ENCODE measurements around the gene SESN1. TPM values are rescaled to one million over a fixed set of nuclear protein-coding genes. Genes with fewer than 3 reads are reported as not detected.
A peak's percentile ranks its signal among the peaks of the same experiment; 100 is the strongest.
"Not testable (repeated sequence)": the region's sequence is repeated elsewhere in the genome, so short reads cannot be mapped to it uniquely, and the experiment has no call there.

SESN1 gene
- total RNA-seq, 1 donor from 2014 or later, result 38.8 TPM

- peak; percentile 91 for DNase-seq
Observed at GRCh38 chr6:109095036-109095834, 589 bp upstream of the SESN1 start, which contains the start of gene CEP57L1. TSS of gene CEP57L1 (plus strand) at chr6:109095507. CDS start at chr6:109145222, 49,715 bp downstream.

GRCh38 chr6:109093732-109094415, 772 bp downstream of the SESN1 start:
- DNase-seq, result no peak

- no peak for DNase-seq
Observed at GRCh38 chr6:109092074-109092473, 2.6 kb downstream of the SESN1 start.

DNA sequence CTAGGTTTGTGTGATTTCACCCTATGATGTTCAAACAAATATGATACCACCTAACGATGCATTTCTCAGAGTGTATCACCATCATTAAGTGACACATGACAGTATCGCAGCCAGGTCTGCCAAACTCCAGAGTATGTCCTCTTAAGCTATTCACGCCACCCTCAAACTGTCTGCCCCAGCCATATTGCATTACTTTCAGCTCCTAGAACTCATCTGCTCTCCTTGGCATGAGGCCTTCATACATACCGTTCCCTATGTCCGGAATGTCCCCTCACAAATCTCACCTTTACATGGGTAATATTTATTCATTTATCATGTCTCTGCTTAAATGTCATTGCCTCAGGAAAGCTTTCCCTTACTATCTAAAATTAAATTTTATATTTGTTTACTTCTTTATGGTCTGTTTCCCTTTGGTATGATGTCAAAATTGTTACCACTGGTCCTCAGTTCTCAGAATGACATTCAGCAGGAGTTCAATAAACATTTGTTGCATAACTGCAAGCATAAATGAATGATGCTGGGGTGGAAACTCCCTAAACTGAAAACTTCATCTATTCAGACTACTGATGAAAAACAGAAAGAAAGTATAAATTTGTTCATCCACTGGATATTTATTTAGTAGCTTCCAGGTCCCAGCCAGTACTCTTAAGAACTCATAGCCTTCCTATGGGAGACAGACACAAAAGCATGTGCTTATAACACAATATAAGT, 3.2 kb downstream of the SESN1 start:
- no peak for DNase-seq

DNA sequence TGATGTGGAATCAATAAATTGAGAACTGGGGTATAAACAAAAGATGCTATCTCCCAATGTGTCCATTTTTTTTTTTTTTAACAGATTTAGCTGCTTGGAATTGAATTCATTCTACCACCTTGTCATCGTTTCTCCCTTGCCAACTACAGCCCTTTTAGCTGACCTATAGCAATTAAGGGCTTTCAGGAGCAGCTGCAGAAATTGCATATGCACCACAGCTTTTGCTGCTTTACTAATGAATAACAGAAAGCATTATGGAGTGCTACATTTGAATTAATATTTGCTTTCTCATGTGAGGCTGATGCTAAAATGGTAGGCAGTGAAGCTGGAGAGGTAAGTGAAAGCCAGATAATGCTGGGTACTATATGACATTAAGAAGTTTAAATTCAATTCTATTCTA, 5.7 kb downstream of the SESN1 start:
- DNase-seq, result no peak

DNA sequence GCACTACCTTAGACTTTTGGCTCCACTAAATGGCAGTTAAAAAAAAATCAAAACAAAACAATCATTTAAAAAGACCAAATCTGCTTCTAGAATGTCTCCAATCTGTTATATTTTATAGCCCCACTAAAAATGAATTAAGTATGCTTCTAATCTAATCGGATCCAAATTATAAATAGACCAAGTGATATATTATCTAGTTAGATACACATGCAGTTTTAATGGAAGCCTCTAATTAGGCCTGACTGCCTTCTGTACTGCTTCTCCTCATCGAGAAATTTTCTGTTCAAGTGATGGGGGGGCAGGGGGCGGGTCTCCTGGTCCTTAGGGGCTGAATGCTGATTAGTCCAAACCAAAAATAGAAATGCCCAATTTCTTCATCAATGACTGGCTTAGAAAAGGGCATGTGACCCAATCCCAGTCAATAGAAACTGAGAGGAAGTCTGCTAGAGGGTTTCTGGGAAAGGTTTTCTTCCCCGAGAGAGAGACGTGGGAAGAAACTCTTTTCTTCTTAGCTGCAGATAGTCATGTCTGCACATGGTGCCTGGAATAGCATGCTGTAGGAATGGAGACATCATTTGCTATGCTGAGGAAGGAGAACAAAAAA, 6.9 kb downstream of the SESN1 start:
- DNase-seq, result no peak

- DNase-seq, result not testable (repeated sequence)
Observed at GRCh38 chr6:109084146-109084545, 10.5 kb downstream of the SESN1 start.

DNA sequence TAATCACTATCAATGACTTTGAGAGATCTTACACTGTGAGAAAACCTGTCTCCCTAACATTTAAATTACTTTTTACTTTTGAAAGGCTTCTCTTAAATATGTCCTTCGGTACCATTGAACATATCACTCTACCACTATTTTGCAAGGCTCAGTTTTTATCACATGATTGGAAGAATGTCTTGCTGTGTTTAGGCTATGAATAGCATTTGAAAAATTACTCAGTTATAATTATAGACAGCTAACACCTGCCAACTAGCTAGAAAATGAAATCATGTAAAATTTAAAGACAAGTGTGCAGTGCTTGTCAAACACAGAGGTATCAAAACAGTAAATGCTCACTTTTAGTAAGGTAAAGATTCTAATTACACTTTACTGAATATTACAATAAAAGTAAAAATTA, 11.0 kb downstream of the SESN1 start:
- no peak for DNase-seq

DNA sequence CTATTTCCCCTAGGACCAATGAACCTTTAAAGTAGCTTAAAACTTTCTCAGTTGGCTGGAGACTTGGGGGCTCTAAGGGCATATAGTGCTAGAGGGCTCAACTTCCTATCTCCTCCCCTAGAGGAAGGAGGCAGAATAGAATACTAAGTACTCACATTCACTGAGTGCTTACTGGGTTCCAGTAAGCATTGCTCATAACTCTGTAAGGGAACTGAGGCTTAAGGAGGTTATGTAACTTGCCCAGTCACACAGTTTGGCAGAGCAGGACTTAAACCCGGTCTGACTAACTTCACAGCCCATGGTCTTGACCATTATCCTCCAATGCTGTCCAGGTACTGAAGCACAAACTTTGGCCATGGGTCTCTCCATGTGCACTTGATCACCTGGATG, 12.5 kb downstream of the SESN1 start:
- no peak for DNase-seq

GRCh38 chr6:109081516-109082187, 13.0 kb downstream of the SESN1 start:
- no peak for DNase-seq

DNA sequence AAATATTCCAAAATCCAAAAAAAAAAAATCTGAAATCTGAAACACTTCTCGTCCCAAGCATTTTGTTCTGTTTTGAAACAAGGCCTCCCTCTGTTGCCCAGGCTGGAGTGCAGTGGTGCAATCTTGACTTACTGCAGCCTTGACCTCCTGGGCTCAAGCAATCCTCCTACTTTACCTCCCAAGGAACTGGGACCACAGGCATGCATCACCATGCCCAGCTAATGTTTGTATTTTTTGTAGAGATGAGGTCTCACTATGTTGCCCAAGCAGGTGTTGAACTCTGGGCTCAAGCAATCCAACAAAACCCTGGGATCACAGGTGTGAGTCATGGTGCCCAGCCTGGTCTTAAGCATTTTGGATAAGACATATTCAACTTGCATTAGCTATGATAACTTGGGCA, 13.6 kb downstream of the SESN1 start:
- DNase-seq, result no peak

DNA sequence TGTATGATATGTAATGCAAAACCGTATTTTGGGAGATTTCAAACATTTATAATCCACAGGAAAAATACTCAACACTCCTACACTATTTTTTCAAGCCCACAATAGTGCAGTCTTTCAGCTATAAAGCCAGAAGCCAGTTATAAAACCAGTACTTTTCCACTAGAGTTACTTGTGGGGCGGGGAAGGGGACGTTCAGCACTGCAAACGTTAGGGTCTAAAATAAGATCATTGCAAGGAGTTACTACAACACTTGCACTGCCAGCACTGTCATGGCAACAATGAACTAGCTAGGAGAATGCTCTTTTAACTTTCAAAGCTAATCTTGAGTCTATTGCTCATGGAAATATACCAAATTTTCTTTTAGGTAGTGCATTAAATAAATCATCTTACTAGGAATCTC, 14.7 kb downstream of the SESN1 start:
- no peak for DNase-seq

GRCh38 chr6:109076377-109076776, 18.3 kb downstream of the SESN1 start:
- no peak for DNase-seq

DNA sequence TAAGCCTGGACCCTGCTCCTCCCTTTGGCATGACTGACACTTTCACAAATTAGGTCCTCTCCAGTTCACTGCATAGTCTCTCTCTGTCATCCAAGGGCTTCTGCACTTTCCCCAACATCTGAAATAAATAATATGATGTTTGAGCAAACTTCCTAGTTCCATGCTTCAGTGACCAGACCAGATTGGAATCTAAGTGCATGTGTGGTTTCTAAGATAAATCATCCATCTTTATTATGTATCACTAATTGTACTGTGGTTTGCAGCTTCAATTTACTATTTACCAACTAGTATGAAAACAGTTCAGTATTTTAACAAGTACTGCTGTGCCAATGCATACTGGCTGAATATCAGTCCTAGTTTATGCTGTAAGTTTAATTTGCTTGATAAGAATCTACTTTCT, 18.7 kb downstream of the SESN1 start:
- DNase-seq, result no peak

DNA sequence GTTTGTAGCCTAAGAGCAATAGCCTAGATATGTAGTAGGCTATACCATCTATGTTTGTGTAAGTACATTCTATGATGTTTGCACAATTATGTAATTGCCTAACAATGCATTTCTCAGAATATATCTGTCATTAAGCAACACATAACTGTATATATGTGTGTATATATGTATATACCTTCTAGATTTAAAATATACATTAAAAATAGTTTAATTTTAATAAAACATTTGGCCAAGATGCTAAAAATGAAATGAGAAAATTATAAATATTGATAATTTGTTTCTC, 20.6 kb downstream of the SESN1 start:
- no peak for DNase-seq

DNA sequence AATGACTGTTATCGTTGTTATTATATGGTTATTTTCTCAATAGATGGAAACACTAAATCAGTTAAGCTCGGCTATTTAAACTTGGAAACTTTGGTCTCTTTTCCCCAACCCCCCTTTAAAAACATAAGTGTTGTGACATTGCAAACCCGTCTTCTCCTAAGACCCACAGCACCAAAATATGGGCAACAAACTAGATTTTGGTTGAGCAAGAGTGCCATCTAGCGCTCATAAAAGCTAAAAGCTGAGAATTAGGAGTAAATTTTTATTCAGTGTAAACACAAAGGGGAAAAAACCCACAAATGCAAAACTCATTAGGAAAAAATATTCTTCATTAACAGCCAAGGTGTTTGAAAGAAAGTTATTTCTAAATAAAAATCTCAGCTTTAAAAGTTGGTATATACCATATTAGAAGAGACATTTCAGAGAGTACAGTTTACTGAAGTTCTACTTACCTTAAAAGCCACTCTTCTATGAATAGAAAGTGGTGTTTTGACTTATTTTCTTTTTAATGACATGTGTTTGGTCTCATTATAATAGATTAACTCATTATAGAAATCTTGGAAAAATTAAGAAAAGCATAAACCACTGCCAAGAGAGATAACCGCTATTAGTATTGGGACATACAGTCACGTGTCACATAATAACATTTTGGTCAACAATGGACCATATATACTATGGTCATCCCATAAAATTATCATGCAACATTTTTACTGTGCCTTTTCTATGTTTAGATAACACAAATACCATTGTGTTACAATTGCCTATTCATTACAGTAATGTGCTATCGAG, 21.1 kb downstream of the SESN1 start:
- DNase-seq, result no peak

DNA sequence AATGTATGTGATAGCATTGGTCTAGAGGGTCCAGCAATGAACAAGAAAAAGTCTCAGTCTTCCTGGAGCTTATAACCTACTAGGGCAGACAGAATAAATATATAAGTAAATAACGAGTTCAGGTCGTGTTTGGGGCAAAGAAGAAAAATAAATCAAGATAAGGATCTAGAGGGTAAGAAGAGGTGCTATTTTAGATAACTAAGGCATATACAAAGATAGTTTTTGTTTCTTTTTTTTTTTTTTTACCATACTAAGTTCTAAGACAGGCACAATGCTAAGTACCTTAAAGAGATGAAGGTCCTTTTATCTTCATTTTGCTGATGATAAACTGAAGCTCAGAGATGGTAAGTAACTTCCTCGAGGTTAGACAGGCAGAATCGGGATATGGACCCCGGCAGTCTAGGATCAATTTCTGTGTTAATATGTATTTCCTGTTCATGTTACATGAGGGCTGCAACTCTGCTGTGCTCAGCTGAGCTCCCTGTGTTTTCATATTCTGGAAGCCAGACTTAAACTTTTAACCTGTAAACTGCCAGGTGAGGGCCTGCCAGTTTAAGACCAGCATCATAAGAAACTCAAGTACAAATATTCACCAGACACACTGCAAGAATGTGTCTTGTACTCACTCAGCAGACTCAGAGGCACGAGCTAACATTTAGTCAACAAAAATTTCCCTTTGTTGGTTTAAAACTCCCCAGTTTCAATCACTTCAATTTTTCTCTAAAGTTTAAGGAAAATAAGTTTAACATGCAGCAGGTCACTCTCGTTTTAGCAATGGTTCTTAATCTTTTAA, 23.3 kb downstream of the SESN1 start:
- no peak for DNase-seq

DNA sequence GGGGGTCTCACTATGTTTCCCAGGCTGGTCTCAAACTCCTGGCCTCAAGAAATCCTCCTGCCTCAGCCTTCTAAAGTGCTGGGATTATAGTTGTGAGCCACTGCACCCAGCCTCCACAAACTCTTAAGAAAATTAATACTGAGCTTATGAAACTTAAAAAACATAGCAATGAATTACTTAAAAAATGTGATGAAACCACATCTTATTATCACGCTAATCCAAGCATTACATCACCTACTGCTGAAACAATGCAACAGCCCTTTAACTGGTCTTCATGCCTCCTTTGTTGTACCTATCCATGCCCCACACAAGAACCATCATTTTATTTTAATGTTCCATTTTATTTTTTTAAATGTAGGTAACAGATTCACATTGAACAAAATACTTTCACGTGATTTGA, 24.9 kb downstream of the SESN1 start:
- DNase-seq, result no peak

DNA sequence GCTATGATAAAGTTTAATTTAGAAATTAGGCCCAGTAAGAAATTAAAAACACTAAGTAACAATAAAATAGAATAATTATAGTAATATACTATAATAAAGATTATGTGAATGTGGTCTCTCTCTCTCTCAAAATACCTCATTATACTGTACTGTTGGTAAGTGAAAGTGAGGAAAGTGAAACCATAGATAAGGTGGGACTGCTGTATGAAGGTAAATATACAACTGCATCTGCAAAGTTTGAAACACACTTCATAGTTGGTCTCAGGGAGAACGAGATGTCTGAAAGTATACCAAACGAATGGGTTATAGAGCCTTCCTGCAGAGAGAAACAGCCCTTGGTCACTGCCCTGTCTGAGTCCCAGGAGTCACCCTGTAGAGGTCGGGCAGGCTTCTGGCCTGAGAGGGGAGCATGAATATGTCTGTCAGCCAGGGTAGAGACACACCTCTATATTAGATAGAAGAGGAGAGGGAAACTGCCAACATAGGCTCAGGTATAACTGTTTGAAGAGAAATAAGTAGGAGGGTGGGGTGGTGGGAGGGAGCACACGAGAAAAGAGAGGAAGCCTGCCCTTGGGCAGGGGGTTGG, 31.8 kb downstream of the SESN1 start:
- no peak for DNase-seq

- no peak for DNase-seq
Observed at GRCh38 chr6:109062216-109062615, 32.4 kb downstream of the SESN1 start.

Measured in occipital lobe (tissue), 2 donors.